ENCODE data around the gene AXIN1.

DNA sequence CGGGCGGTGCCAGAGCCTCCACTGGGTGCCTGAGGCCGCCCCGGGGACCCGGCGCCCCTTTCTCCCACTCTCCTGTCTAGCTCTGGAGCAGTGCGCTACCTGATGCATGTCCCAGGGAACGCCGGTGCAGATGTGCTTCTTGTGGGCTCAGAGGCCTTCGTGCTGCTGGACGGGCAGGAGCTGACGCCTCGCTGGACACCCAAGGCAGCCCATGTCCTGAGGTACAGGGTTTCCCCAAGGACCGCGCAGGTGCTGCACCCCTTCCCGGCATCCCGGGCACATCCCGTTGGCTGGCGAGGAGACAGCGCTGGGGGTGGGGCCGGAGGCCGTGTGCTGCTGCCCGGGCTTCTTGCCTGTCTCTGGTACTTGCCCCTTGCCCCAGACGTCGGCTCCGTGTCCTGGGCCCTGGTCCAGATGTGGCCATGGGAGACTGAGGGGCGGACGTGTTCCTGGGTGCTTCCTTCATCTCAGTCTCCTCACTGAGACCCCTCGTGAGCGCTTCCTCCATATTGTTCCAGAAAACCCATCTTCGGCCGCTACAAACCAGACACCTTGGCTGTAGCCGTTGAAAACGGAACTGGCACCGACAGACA lies 89.2 kb downstream of the AXIN1 start:
- no peak for TF ChIP-seq EZH2 (IDR thresholded peaks at IDR 0.05; ENCODE audit: borderline replicate concordance, low read depth, low read length, poor library complexity, severe bottlenecking)
- TF ChIP-seq, protein P1, sequence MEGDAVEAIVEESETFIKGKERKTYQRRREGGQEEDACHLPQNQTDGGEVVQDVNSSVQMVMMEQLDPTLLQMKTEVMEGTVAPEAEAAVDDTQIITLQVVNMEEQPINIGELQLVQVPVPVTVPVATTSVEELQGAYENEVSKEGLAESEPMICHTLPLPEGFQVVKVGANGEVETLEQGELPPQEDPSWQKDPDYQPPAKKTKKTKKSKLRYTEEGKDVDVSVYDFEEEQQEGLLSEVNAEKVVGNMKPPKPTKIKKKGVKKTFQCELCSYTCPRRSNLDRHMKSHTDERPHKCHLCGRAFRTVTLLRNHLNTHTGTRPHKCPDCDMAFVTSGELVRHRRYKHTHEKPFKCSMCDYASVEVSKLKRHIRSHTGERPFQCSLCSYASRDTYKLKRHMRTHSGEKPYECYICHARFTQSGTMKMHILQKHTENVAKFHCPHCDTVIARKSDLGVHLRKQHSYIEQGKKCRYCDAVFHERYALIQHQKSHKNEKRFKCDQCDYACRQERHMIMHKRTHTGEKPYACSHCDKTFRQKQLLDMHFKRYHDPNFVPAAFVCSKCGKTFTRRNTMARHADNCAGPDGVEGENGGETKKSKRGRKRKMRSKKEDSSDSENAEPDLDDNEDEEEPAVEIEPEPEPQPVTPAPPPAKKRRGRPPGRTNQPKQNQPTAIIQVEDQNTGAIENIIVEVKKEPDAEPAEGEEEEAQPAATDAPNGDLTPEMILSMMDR (conservative IDR thresholded peaks at IDR 0.05; ENCODE audit: low read depth, low read length): no peak
